ELF-1 (cell line): ENCODE data around the gene BCAM.

Experiments used
- DNase-seq: peaks from one replicate; pipeline ENCODE4 v3.0.0-alpha.2; 2016; ENCODE audit warnings: low read depth, low spot score

Gene BCAM

GRCh38 chr19:44789943-44790483 lies 18.9 kb upstream of the BCAM start:
- DNase-seq, result no peak

GRCh38 chr19:44792281-44792680 lies 16.6 kb upstream of the BCAM start:
- no peak for DNase-seq

- DNase-seq, result no peak
Observed at GRCh38 chr19:44794610-44795009, 14.3 kb upstream of the BCAM start.

- DNase-seq, result no peak
Observed at GRCh38 chr19:44795398-44795987, 13.4 kb upstream of the BCAM start.

GRCh38 chr19:44796701-44797115 lies 12.2 kb upstream of the BCAM start:
- DNase-seq, result peak; percentile 60

- DNase-seq, result peak; percentile 41
Observed at GRCh38 chr19:44799627-44800346, 9.1 kb upstream of the BCAM start.

GRCh38 chr19:44800461-44800860 lies 8.4 kb upstream of the BCAM start:
- peak; percentile 95 for DNase-seq

GRCh38 chr19:44803442-44804428 lies 5.2 kb upstream of the BCAM start:
- DNase-seq, result no peak

GRCh38 chr19:44806291-44806690 lies 2.6 kb upstream of the BCAM start:
- peak; percentile 93 for DNase-seq

GRCh38 chr19:44807162-44807561 lies 1.7 kb upstream of the BCAM start:
- DNase-seq, result peak; percentile 45

- peak; percentile 97 for DNase-seq
Observed at GRCh38 chr19:44807652-44808462, 1.0 kb upstream of the BCAM start.

- DNase-seq, result peak; percentile 17
Observed at GRCh38 chr19:44809577-44810233, 802 bp downstream of the BCAM start.

- DNase-seq, result peak; percentile 30
Observed at GRCh38 chr19:44810234-44811121, 1.6 kb downstream of the BCAM start.

- DNase-seq, result no peak
Observed at GRCh38 chr19:44811122-44811419, 2.2 kb downstream of the BCAM start.

GRCh38 chr19:44812142-44812718 lies 3.3 kb downstream of the BCAM start:
- DNase-seq, result no peak

- peak; percentile 51 for DNase-seq
Observed at GRCh38 chr19:44813070-44813840, 4.4 kb downstream of the BCAM start.

GRCh38 chr19:44813841-44814470 lies 5.1 kb downstream of the BCAM start:
- DNase-seq, result no peak

- DNase-seq, result no peak
Observed at GRCh38 chr19:44814517-44814916, 5.6 kb downstream of the BCAM start.
